AG04450 (cell line): ENCODE results near the gene ZIC5. TPM values are rescaled to one million over a fixed set of nuclear protein-coding genes. Genes with fewer than 3 reads are reported as not detected.
"Not testable (repeated sequence)": the region's sequence is repeated elsewhere in the genome, so short reads cannot be mapped to it uniquely, and the experiment has no call there.

Experiments
- CTCF ChIA-PET: fragments of 300-600, 350-600 bp; formaldehyde crosslinking; extraction: SDS; loops from one replicate; lab custom pipeline; 2022; ENCODE audit warnings: antibody characterized with exemption, inconsistent platforms; lab: Charles Lee
- POLR2A ChIA-PET: fragments of 350-600 bp; formaldehyde crosslinking; extraction: SDS; loops from one replicate; lab custom pipeline; 2021; ENCODE audit warnings: antibody characterized with exemption, inconsistent platforms; lab: Yijun Ruan, JAX
- DNase-seq: peaks from one replicate; pipeline ENCODE4 v3.0.0-alpha.2; 2011; ENCODE audit warnings: low read depth, low spot score
- H3K27ac ChIP-seq: one replicate; pipeline ENCODE4 v1.5.1; 2012; ENCODE audit warnings: low read depth, low read length, control low read depth
- H3K27me3 ChIP-seq: one replicate; pipeline ENCODE4 v1.6.0; 2012; ENCODE audit warnings: low read length; ENCODE audit not compliant: control insufficient read depth, insufficient read depth
- H3K4me3 ChIP-seq: 2 replicates; pipeline ENCODE4 v1.5.1; 2011; ENCODE audit warnings: mild to moderate bottlenecking, low read depth, low read length, control low read depth
- H3K9me3 ChIP-seq: 2 replicates; pipeline ENCODE4 v1.5.1; 2012; ENCODE audit warnings: low read length; ENCODE audit not compliant: control insufficient read depth, insufficient read depth
- CTCF ChIP-seq: IDR thresholded peaks from 2 replicates; pipeline ENCODE4 v1.5.1; 2011; ENCODE audit warnings: low read depth, low read length, control low read depth, inconsistent platforms
- polyA plus RNA-seq: library from polyadenylated mRNA; depleted of rRNA; stranded (reverse); fragments of >200 nt; gene quantifications from 2 replicates; pipeline ENCODE4 v1.2.3, GENCODE V29; 2011

Gene ZIC5
- polyA plus RNA-seq, 1 experiment = not detected

DNA sequence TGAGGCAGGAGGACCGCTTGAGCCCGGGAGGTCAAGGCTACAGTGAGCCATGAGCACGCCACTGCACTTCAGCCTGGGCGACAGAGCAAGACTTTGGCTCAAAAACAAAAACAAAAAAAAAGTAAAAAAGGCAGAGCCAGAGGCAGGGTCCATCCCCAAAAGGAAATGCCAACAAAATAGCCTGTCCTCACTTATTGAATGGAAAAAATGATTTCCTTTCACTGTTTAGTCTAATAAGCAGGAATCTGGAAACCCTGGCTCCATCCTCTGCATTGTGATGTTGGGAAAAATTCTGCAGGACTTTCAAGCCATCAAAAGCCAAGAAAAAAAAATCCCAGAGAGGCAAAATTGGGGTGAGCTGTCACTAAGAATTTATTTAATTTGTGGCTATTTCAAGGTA lies 23.2 kb downstream of the ZIC5 start:
- ChIA-PET POLR2A (no interaction called here), CTCF (no interaction called here)
- H3K27me3 ChIP-seq = peaks cover 27% of the 10 kb centered on the region
- no peak for TF ChIP-seq CTCF
- DNase-seq = no peak
- H3K9me3 ChIP-seq = no peaks in the 10 kb centered on the region
- H3K4me3 ChIP-seq = no peak overlapping the region
- H3K27ac ChIP-seq = no peak overlapping the region

GRCh38 chr13:99947666-99948065 lies 23.9 kb downstream of the ZIC5 start:
- TF ChIP-seq CTCF = no peak
- ChIA-PET CTCF (no interaction called here), POLR2A (no interaction called here)

GRCh38 chr13:99945515-99945914 lies 26.1 kb downstream of the ZIC5 start:
- POLR2A ChIA-PET, H3K4me3 ChIP-seq, CTCF ChIA-PET, H3K27ac ChIP-seq, H3K27me3 ChIP-seq, H3K9me3 ChIP-seq, DNase-seq: not testable (repeated sequence)

More at GRCh38 chr13:99947666-99948065, 23.9 kb downstream of the ZIC5 start:
- no peak for DNase-seq
- no peak overlapping the region for H3K27ac ChIP-seq
- H3K4me3 ChIP-seq = no peak overlapping the region
- no peaks in the 10 kb centered on the region for H3K9me3 ChIP-seq
- peaks cover 20% of the 10 kb centered on the region for H3K27me3 ChIP-seq

GRCh38 chr13:99944606-99945005 lies 27.0 kb downstream of the ZIC5 start:
- Histone ChIP-seq H3K9me3 (no peaks in the 10 kb centered on the region), H3K4me3 (no peak overlapping the region), H3K27me3 (peaks cover 7% of the 10 kb centered on the region), H3K27ac (no peak overlapping the region)
- ChIA-PET CTCF (interaction anchor here (0.6 kb wide), 1 partner anchor 767 kb away, joined by 3 read pairs; no protein-coding TSS in a partner anchor), POLR2A (no interaction called here)
- no peak for DNase-seq
- no peak for TF ChIP-seq CTCF

DNA sequence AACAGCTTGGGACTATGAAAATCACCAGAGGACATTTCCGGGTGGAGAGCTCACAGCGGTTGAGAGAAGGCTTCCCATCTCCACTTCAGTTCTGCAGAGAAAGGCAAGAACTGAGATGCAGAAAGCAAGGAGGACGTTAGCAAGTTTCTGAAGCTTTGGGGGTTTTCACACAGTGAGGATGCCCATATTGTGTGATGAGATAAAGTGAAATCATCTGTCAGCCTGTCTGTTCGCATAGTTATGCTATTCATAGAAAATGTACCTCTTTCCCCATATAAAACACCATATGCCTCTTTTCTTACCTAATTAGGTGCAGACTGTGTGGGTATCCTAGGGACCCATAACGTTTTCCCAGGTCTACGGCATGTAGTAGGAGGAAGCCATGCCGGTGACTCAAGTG lies 27.5 kb downstream of the ZIC5 start:
- TF ChIP-seq CTCF = no peak
- CTCF ChIA-PET = interaction anchor here (0.6 kb wide), 1 partner anchor 767 kb away, joined by 3 read pairs; no protein-coding TSS in a partner anchor
- H3K9me3 ChIP-seq = no peaks in the 10 kb centered on the region
- H3K27ac ChIP-seq = no peak overlapping the region
- DNase-seq = no peak
- H3K27me3 ChIP-seq = peaks cover 2% of the 10 kb centered on the region
- POLR2A ChIA-PET = no interaction called here
- no peak overlapping the region for H3K4me3 ChIP-seq
